ENCODE data around the gene COLEC11. TPM values are rescaled to one million over a fixed set of nuclear protein-coding genes. Genes with fewer than 3 reads are reported as not detected.

Gene COLEC11
- total and polyA plus RNA-seq, 2 experiments from 2014 or later: 1.3 to 1.5 TPM

GRCh38 chr2:3584608-3585260 is 10.2 kb upstream of the COLEC11 start:
- Mint-ChIP-seq H3K27ac (peak overlapping the region; percentile 77; the same call in 1 of the 2 replicates), H3K27me3 (ENCODE audit: insufficient read depth, low read depth, poor library complexity) (peaks cover 3% of the 10 kb centered on the region), H3K4me3 (no peak overlapping the region), H3K4me1 (no peaks in the 10 kb centered on the region; the same call in 2 of the 3 replicates), H3K36me3 (ENCODE audit: low read depth) (peaks cover 58% of the 10 kb centered on the region), H3K9me3 (peaks cover 5% of the 10 kb centered on the region; the same call in 2 of the 3 replicates)
- DNase-seq (ENCODE audit: low spot score) (no peak), ATAC-seq (no peak)
- TF ChIP-seq ZNF331 (CRISPR knock-in tag; IDR thresholded peaks at IDR 0.05; ENCODE audit: low read depth) (no peak), POLR2AphosphoS5 (IDR thresholded peaks at IDR 0.05; ENCODE audit: low read depth) (no peak), CTCF (conservative IDR thresholded peaks at IDR 0.05; ENCODE audit: low read depth in 2 of 2) (no peak), ZNF462 (CRISPR knock-in tag; IDR thresholded peaks at IDR 0.05) (no peak), EZH2phosphoT487 (IDR thresholded peaks at IDR 0.05; ENCODE audit: unreplicated experiment) (no peak), JUNB (IDR thresholded peaks at IDR 0.05; ENCODE audit: unreplicated experiment) (no peak), NANOG (IDR thresholded peaks at IDR 0.05; ENCODE audit: borderline replicate concordance) (no peak), ZNF114 (CRISPR knock-in tag; IDR thresholded peaks at IDR 0.05) (no peak), CREB1 (CRISPR knock-in tag; IDR thresholded peaks at IDR 0.05; ENCODE audit: low read depth) (no peak), STAT1 (IDR thresholded peaks at IDR 0.05; ENCODE audit: unreplicated experiment) (no peak), EZH2 (IDR thresholded peaks at IDR 0.05; ENCODE audit: low read depth, unreplicated experiment) (no peak)
- TF ChIP-seq, protein P1, sequence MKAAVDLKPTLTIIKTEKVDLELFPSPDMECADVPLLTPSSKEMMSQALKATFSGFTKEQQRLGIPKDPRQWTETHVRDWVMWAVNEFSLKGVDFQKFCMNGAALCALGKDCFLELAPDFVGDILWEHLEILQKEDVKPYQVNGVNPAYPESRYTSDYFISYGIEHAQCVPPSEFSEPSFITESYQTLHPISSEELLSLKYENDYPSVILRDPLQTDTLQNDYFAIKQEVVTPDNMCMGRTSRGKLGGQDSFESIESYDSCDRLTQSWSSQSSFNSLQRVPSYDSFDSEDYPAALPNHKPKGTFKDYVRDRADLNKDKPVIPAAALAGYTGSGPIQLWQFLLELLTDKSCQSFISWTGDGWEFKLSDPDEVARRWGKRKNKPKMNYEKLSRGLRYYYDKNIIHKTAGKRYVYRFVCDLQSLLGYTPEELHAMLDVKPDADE (IDR thresholded peaks at IDR 0.05): no peak
- TF ChIP-seq, protein P2, sequence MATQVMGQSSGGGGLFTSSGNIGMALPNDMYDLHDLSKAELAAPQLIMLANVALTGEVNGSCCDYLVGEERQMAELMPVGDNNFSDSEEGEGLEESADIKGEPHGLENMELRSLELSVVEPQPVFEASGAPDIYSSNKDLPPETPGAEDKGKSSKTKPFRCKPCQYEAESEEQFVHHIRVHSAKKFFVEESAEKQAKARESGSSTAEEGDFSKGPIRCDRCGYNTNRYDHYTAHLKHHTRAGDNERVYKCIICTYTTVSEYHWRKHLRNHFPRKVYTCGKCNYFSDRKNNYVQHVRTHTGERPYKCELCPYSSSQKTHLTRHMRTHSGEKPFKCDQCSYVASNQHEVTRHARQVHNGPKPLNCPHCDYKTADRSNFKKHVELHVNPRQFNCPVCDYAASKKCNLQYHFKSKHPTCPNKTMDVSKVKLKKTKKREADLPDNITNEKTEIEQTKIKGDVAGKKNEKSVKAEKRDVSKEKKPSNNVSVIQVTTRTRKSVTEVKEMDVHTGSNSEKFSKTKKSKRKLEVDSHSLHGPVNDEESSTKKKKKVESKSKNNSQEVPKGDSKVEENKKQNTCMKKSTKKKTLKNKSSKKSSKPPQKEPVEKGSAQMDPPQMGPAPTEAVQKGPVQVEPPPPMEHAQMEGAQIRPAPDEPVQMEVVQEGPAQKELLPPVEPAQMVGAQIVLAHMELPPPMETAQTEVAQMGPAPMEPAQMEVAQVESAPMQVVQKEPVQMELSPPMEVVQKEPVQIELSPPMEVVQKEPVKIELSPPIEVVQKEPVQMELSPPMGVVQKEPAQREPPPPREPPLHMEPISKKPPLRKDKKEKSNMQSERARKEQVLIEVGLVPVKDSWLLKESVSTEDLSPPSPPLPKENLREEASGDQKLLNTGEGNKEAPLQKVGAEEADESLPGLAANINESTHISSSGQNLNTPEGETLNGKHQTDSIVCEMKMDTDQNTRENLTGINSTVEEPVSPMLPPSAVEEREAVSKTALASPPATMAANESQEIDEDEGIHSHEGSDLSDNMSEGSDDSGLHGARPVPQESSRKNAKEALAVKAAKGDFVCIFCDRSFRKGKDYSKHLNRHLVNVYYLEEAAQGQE (IDR thresholded peaks at IDR 0.05; ENCODE audit: unreplicated experiment): no peak
- Histone ChIP-seq H3K27ac (ENCODE audit: low read depth) (no peak overlapping the region), H3K27me3 (ENCODE audit: insufficient read depth) (no peaks in the 10 kb centered on the region), H3K36me3 (ENCODE audit: insufficient read depth) (peaks cover 32% of the 10 kb centered on the region), H3K4me2 (no peak overlapping the region), H2AFZ (no peak overlapping the region), H3F3A (replicated peaks; ENCODE audit: low read depth) (peaks cover 20% of the 10 kb centered on the region), H4K20me1 (replicated peaks; ENCODE audit: insufficient read depth) (peaks cover 33% of the 10 kb centered on the region), H3K4me3 (no peak overlapping the region), H3K9me2 (ENCODE audit: insufficient read depth) (no peaks in the 10 kb centered on the region), H3K4me1 (ENCODE audit: insufficient read depth) (no peaks in the 10 kb centered on the region), H3K79me2 (replicated peaks; ENCODE audit: insufficient read depth) (peaks cover 16% of the 10 kb centered on the region)

Measured in GM23338 (cell line).